HG02970 (cell line): ENCODE data around the gene APOBEC3B.
"Not testable (repeated sequence)": the region's sequence is repeated elsewhere in the genome, so short reads cannot be mapped to it uniquely, and the experiment has no call there.

Experiments used
- ATAC-seq: cut with Tn5 transposase; IDR thresholded peaks from one replicate; pipeline ENCODE4 v1.9.1; 2021; ENCODE audit warnings: mild to moderate bottlenecking, moderate library complexity, moderate number of reproducible peaks; ENCODE audit not compliant: unreplicated experiment, low FRiP score

The APOBEC3B gene

DNA sequence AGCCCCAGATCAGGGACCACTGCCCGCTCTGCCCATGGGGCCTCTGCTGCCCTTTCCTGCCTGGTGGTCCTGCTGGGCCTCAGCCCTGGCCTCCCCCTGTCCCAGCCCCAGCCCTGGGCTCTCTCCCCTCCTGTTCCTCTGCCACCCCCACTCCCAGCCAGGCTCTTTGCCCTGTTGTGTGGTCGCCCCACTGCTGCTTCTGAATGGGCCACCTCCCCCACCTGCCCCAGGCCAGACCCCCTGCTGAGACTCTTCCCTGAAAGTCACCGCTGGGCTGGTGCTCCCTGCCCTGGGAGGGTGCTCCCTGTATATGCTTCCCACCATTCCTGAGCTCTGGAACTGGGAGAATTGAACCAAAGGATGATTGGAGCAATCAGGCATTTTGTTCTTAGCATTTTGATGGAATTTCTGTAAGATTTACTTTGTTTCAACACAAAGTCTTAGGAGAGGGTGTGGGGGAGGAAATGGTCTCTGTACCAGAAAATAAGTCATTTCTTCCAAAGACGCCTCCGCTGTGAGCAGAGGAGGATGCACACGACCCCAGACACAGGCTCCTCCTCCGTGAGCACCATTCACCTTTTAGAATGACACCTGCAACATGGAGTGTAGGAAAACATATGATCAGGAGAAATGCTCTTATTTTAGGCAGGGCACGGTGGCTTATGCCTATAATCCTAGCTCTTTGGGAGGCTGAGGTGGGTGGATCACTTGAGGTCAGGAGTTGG lies 5.2 kb downstream of the APOBEC3B start:
- no peak for ATAC-seq

DNA sequence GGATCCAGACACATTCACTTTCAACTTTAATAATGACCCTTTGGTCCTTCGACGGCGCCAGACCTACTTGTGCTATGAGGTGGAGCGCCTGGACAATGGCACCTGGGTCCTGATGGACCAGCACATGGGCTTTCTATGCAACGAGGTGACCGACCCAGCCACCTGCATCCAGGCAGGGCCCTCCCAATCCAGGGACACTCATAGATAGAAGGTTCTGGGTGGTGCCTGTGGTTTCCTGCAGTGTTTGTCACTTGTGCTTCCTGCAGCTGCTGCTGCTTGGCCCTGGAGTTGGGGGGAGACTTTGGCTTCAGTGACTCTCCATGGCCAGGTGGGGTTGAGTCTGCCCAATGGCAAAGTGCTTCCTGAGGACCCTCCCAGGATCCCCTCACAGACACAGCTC lies 7.3 kb downstream of the APOBEC3B start:
- no peak for ATAC-seq

DNA sequence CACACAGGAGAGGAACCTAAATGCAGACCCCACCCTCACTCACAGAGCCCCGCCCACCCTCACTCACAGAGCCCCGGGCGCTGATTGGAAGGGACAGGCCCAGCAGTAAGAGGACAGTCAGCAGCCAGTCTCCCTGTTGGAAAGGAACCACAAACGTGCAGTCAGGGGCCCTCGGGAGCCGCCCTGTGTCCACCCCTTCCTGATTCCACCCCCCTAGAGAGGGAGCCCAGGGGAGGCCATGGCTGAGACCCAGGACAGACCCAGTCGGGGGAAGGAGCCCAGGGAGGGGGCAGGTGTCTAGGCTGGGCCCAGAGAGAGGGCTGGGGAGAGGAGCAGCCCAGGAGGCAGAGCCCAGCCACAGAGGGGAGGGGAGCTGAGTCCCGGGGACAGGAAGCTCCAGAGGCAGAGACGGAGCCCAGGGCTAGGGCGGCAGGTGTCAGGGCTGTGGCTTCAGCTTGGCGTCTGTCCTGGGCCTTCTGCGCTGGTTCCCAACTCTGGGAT lies 10.8 kb downstream of the APOBEC3B start:
- not testable (repeated sequence) for ATAC-seq

DNA sequence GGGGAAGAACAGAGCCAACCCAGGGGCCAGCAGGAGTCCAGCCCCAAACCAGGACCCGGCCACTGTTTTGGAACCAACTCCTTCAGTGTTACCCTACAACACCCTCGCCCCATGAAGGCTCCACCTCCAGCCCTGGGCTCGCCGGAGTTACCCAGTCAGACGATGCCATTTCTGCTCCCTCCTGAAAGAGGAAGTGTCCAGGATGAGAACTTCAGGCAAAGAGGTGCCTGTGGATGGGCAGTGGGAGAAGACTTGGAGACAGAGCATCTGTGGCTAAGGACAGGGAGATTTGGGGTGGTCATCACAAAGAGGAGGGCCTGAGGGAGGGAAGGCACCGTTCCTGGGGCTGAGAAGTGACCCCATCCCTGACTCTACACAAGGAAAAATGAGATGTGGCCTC lies 14.0 kb downstream of the APOBEC3B start:
- no peak for ATAC-seq

DNA sequence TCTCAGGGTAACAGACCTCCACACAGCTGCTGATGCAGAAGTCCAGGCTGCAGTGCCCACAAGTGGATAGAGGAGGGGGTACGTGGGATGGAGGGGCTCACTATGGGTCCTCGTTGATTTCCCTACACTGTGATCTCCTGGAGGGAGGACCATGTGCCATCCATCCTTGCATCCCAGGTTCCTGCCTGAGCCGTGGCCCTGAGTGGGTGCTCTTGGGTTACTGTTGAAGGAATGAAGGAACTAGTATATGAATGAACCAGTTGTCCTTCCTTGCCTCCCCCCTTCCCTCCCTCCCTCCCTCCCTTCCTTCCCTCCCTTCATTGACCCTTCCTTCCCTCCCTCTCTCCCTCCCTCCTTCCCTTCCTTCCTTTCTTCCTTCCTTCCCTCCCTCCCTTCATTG lies 15.4 kb downstream of the APOBEC3B start:
- no peak for ATAC-seq

DNA sequence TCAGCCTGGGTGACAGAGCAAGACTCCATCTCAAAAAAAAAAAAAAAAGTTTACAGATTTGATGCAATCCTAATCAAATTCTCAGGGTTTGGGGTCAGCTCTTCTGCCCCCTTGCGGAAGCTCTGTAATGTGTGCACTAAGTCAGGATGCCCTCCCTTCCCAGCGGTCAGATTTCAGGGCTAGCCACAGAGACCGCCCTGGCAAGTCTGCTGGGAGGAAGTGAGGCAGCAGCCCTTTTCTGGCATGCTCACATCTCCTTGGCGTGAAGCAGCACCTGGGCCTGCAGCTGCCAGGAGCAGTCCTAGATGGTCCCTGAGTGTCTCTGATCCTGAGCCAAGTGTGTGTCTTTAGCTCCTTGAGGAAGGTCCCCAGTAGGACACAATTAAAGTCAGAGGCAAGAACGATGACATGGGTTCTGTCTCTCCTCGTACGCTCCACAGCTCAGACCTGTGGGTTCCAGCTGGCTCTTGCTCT lies 21.1 kb downstream of the APOBEC3B start:
- ATAC-seq, result peak; percentile 72

DNA sequence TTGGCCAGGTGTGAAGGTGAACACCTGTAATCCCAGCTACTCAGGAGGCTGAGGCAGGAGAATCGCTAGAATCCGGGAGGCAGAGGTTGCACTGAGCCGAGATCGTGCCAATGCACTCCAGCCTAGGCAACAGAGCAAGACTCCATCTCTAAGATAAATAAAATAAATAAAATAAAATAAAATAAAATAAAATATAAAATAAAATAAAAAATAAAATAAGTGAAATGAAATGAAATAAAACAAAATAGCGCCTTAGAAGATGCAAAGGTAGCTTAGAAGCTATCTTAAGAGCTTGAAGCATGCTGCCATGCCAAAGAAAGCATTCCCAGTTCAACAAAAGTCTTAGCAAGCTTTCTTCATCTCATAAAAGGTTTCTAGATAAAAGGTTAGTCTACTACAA lies 25.0 kb downstream of the APOBEC3B start:
- no peak for ATAC-seq

DNA sequence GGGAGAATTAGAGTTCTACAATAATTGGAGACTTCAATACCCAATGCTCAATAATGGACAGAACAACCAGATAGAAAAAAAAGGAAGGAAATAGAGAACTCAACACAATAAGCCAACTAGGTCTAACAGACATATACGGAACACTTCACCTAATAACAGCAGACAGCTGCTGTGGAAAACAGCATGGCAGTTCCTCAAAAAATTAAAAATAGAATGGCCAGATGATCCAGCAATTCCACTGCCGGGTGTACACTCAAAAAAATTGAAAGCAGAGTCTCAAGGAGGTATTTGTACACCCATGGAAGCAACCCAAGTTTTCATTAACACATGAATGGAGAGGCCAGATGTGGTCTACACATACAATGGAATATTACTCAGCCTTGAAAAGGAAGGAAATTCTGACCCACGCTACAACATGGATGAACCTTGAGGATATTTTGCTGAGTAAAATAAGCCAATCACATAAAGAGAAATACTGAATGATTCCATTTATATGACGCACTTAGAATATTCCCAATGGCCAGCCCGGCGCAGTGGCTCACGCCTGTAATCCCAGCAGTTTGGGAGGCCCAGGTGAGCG lies 26.2 kb downstream of the APOBEC3B start:
- ATAC-seq, result not testable (repeated sequence)

DNA sequence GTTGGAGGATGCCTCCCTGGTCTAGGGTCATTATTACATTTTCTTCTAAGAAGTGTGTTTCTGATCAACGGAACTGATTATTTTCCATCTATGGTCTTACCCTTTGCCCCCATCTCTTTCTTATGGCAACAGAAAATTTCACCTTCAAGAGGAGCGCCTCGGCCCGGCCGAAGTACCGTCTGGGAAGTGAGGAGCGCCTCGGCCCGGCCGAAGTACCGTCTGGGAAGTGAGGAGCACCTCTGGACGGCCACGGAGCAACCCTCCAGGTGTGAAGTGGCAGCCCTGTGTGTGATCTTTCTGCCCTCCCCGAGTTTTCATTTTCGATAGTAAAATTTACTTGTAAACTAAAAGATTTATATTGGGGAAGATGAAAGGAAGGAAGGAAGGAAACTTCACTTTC lies 28.8 kb downstream of the APOBEC3B start:
- no peak for ATAC-seq

DNA sequence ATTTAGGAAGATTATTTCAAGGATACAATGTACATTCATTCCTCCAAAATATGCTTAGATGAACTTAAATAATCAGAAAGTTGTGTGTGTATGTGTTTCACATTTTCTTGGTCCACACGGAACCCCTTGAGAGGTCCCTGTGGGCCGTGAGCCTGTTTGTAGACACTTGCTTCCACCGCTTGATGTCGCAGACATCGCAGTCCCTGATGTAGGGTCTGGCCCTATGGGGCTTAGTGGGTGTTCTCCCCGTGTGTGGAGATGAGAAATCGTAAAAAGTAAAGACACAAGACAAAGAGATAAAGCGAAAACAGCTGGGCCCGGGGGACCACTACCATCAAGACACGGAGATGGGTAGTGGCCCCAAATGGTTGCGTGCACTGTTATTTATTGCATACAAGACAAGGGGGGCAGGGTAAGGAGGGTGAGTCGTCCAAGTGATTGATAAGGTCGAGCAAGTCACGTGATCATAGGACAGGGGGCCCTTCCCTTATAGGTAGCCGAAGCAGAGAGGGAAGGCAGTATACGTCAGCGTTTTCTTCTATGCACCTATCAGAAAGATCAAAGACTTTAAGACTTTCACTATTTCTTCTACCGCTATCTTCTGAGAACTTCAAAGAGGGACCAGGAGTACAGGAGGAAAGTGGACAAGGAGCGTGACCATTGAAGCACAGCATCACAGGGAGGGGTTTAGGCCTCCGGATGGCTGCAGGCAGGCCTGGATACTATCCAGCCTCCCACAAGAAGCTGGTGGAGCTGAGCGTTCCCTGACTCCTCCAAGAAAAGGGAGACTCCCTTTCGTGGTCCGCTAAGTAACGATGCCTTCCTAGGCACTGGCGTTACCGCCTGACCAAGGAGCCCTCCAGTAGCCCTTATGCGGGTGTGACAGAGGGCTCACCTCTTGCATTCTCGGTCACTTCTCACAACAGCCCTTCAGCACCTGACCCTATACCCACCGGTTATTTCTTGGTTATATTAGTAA lies 30.7 kb downstream of the APOBEC3B start:
- ATAC-seq, result no peak

DNA sequence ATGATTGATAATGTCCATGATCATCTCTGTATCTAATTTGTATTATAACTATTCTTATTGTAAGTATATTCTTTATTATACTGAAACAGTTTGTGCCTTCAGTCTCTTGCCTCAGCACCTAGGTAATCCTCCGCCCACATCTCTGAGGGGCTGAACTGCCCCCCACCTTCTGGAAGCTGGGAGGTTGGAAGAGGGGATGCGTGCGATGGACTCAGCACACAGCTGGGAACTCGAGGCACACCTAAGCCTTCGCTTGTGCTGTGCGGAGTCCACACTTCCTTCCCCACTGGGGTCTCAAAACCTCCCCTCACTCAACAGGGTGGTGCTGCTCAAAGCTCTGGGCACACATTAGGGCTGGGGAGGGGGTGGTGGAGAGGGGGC lies 31.4 kb downstream of the APOBEC3B start:
- not testable (repeated sequence) for ATAC-seq

DNA sequence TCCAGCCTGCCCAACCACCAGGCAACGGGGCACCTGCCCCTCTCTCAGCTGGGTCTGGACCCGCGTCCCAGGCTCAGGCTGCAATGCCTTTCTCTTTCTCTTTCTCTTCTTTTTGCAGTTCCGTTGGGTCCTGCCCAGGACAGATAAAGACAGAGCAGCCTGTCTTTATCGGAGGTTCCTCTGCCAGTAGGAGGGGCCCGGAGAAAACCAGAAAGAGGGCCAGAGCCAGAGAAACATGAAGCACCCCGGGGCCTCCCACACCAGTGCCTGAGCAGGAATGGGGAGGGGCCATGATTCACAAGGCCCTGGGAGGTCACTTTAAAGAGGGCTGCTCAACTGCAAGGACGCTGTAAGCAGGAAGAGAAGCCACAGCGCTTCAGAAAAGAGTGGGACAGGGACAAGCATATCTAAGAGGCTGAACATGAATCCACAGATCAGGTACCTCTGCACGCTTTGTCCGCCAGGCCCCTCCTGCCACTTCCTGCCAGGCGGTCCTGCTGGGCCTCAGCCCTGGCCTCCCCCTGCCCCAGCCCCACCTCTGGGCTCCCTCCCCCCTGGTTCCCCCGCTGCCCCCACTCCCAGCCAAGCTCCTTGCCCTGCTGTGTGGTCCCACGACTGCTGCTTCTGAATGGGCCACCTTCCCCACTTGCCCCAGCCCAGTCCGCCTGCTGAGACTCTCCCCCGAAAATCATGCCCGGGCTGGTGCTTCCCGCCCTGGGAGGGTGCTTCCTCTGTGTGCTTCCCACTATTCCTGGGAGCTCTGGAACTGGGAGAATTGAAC lies 32.0 kb downstream of the APOBEC3B start, which contains the start of gene APOBEC3C:
Gene APOBEC3C (plus strand): TSS at position 316 of the 781 bp plus-strand sequence. CDS start 106 bp downstream, at position 422.
- peak; percentile 80 for ATAC-seq

DNA sequence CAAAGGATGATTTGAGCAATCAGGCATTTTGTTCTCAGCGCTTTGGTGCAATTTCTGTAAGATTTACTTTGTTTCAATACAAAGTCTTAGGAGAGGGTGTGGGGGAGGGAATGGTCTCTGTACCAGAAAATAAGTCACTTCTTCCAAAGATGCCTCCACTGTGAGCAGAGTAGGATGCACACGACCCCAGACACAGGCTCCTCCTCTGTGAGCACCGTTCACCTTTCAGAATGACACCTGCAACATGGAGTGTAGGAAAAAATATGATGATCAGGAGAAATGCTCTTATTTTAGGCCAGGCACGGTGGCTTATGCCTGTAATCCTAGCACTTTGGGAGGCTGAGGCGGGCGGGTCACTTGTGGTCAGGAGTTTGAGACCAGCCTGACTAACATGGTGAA lies 32.6 kb downstream of the APOBEC3B start:
- ATAC-seq, result not testable (repeated sequence)

DNA sequence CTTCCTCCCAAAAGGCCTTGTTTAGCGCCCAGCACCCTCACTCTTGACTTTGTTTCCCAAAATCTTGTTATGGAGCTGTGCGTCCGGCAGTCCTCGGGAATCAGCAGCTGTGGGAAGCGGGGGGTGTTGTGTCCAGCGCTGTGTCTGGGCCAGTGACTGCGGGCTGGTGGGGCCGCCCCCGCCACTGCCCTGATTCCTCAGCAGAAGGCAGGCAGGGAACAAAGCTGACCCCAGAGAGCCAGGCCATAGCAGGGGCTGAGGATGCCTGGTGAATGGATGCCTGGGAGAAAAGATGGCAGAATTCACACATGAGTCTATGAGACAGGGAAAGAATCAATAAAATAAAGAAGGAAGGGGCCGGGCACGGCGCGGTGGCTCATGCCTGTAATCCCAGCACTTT lies 34.4 kb downstream of the APOBEC3B start:
- no peak for ATAC-seq

DNA sequence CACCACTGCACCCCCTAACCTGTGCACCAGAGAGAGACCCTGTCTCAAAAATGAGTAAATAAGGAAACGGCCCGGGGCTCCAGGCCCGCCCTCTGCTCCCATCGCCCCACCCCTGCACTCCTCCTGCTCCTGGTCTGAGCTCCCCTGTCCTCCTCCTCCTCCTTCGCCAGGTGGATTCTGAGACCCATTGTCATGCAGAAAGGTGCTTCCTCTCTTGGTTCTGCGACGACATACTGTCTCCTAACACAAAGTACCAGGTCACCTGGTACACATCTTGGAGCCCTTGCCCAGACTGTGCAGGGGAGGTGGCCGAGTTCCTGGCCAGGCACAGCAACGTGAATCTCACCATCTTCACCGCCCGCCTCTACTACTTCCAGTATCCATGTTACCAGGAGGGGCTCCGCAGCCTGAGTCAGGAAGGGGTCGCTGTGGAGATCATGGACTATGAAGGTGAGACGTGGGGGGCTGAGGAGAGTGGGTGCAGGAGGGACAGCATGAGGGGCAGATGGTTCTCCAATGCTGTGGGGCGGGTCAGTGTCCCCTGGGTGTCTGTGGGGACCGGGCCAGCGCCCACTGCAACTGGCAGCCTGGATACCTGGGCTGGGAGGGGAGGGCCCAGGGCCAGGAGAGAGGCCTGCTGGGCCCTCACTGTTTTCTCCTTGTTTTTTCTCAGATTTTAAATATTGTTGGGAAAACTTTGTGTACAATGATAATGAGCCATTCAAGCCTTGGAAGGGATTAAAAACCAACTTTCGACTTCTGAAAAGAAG lies 35.6 kb downstream of the APOBEC3B start:
- no peak for ATAC-seq

DNA sequence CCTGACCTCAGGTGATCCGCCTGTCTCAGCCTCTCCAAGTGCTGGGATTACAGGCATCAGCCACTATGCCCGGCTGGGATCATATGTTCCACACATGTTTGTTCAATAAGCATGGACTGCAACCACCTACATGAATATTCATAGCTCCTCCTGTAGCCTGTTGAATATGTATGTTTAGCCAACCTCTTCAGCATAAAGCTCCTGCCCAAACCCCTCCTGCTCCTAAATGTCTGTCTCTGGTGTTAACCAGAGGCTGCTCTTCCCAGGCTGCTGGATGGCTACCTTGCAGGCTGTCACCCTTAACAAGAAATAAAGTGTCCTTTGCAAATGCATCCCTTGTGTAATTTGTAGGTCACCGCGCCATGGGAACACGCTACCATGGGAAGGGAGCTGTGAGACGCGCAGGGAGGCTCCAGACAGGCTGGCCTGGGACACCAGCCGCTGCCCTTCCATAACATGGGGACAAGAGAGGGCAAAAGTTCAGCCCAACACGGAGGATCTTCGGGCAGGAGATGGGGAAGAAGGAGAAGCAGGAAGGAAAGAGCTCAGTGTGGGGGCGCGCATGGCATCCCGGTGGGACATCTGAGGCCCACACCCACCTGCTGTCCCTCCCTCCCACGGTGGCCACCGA lies 38.0 kb downstream of the APOBEC3B start:
- ATAC-seq, result not testable (repeated sequence)

DNA sequence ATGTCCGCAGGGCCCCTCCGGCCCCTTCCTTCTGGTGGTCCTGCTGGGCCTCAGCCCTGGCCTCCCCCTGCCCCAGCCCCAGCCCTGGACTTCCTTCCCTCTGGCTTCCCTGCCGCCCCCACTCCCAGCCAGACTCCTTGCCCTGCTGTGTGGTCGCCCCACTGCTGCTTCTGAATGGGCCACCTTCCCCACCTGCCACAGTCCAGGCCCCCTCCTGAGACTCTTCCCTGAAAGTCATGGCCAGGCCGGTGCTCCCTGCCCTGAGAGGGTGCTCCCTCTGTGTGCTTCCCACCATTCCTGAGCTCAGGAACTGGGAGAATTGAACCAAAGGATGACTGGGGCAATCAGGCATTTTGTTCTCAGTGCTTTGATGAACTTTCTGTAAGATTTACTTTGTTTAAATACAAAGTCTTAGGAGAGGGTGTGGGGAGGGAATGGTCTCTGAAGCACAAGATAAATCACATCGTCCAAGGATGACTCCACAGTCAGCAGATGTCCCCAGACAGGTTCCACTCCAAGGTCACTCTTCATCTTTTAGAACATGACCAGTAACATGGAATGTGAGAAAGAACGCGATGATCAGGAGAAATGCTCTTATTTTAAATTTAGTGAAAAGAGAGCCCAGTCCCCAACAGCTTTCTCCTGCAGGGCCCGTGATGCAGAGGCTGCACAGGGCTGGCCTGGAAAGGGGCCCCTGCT lies 39.6 kb downstream of the APOBEC3B start:
- no peak for ATAC-seq
